ENCODE results near the gene PBX4. TPM values are rescaled to one million over a fixed set of nuclear protein-coding genes. Genes with fewer than 3 reads are reported as not detected.

Gene PBX4
- total and polyA plus RNA-seq, 2 donors (not counting 3 experiments of a cell fraction or from before 2014, with no cell fraction given) = not detected

DNA sequence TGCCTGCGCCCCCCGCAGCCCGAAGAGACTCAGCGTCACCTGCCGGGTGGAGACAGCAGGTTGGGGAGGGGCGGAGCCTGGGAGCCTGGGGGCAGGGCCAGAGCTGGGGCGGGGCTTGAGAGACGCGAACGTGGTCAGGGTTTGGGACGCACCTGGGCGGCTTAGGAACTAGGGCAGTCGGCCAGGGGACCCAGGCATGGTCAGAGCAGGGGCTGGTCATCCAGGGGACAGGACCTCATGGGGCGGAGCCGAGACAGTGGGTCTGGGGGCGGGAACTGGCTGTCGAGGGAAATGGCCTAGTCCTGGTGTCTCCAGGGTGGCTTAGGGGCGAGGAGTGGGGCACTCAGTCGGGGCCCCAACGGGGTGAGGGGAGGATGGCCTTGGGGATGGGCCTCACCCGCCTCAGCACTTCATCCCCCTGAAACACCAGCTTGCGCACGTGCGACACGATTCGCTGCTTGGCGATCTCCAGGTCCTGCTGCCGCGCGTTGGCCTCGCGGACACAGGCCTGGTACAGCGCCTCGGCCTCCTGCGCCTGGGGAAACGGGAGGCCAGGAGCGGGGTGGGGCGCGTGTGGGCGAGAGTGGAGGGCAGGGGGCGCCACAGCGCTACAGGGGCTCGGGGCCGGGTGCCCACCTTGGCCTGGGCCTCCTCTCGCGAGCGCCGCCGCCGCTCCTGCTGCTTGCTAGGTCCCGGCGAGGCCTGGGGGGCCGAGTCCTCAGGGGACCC, 19.2 kb upstream of the PBX4 start:
- H2AFZ ChIP-seq (ENCODE audit: low read depth, low read length) = no peak overlapping the region
- BruUV-seq (replicated peaks) = no TSS peak
- DNase-seq (ENCODE audit: low read depth, low spot score) (no peak), FAIRE-seq (no peak)
- H3K27me3 ChIP-seq (ENCODE audit: control insufficient read depth in 2 of 2, insufficient read depth in 2 of 2, low read length in 2 of 2) = no peaks in the 10 kb centered on the region
- H3K9me1 ChIP-seq (replicated peaks; ENCODE audit: control insufficient read depth, extremely low read depth, insufficient read depth, low read length) = no peaks in the 10 kb centered on the region
- H3K36me3 ChIP-seq (ENCODE audit: control insufficient read depth in 2 of 2, extremely low read depth in 1 of 2, insufficient read depth in 2 of 2, low read length in 2 of 2) = peaks cover 3 to 21% of the 10 kb centered on the region in 2 experiments
- intact Hi-C loops (cut with micrococcal nuclease) = no loop called here
- no peak overlapping the region for H3K4me3 ChIP-seq (replicated peaks in 1 of 3; ENCODE audit: insufficient read depth in 1 of 3, low read depth in 1 of 3, low read length in 3 of 3)
- no peaks in the 10 kb centered on the region for H4K20me1 ChIP-seq (replicated peaks; ENCODE audit: control insufficient read depth, extremely low read depth, insufficient read depth, low read length)
- TF ChIP-seq MYC (IDR thresholded peaks at IDR 0.05; ENCODE audit: low read depth, low read length) (no peak), POLR2A (IDR thresholded peaks at IDR 0.05; ENCODE audit: low read depth, low read length) (no peak), JUN (IDR thresholded peaks at IDR 0.05; ENCODE audit: borderline replicate concordance, insufficient read depth, insufficient read length, low read depth) (no peak), FOS (IDR thresholded peaks at IDR 0.05; ENCODE audit: borderline replicate concordance, insufficient read depth, low read length) (no peak), EZH2 (IDR thresholded peaks at IDR 0.05; ENCODE audit: borderline replicate concordance, low read depth, low read length, severe bottlenecking) (no peak), GATA2 (IDR thresholded peaks at IDR 0.05; ENCODE audit: insufficient read depth, insufficient read length, low read depth, low read length) (no peak), POLR2AphosphoS5 (IDR thresholded peaks at IDR 0.05; ENCODE audit: insufficient read depth, low read depth, low read length) (no peak)
- TF ChIP-seq, protein P1, sequence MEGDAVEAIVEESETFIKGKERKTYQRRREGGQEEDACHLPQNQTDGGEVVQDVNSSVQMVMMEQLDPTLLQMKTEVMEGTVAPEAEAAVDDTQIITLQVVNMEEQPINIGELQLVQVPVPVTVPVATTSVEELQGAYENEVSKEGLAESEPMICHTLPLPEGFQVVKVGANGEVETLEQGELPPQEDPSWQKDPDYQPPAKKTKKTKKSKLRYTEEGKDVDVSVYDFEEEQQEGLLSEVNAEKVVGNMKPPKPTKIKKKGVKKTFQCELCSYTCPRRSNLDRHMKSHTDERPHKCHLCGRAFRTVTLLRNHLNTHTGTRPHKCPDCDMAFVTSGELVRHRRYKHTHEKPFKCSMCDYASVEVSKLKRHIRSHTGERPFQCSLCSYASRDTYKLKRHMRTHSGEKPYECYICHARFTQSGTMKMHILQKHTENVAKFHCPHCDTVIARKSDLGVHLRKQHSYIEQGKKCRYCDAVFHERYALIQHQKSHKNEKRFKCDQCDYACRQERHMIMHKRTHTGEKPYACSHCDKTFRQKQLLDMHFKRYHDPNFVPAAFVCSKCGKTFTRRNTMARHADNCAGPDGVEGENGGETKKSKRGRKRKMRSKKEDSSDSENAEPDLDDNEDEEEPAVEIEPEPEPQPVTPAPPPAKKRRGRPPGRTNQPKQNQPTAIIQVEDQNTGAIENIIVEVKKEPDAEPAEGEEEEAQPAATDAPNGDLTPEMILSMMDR (IDR thresholded peaks at IDR 0.05; ENCODE audit: extremely low read depth in 1 of 2, insufficient read depth in 1 of 2, low read depth in 1 of 2, low read length in 2 of 2) = no peak
- TF ChIP-seq, protein P2, sequence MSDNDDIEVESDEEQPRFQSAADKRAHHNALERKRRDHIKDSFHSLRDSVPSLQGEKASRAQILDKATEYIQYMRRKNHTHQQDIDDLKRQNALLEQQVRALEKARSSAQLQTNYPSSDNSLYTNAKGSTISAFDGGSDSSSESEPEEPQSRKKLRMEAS (IDR thresholded peaks at IDR 0.05; ENCODE audit: insufficient read depth, insufficient read length) = no peak
- H3K79me2 ChIP-seq (ENCODE audit: control insufficient read depth, insufficient read depth, low read length) = no peaks in the 10 kb centered on the region
- no peak overlapping the region for H3K27ac ChIP-seq (ENCODE audit: insufficient read depth, low read depth, low read length)
- no peak overlapping the region for H3K4me2 ChIP-seq (ENCODE audit: insufficient read depth, low read length)
- dilution Hi-C loops (cut with MboI; ENCODE audit: extremely low pct_ligation_motif_present, low sequenced_read_pairs) = no loop called here
- ChIA-PET CTCF (no interaction called here), POLR2A (no interaction called here)
- H3K9me3 ChIP-seq (replicated peaks; ENCODE audit: control insufficient read depth, insufficient read depth, low read length) = no peaks in the 10 kb centered on the region
- peaks cover 2% of the 10 kb centered on the region for H3K4me1 ChIP-seq (ENCODE audit: control insufficient read depth, extremely low read depth, insufficient read depth, low read length)
- H3K9ac ChIP-seq (replicated peaks; ENCODE audit: extremely low read depth, insufficient read depth, low read length) = no peak overlapping the region
